Hepatocyte (in vitro differentiated cells): Measurements from ENCODE around the gene PDGFA. TPM values are rescaled to one million over a fixed set of nuclear protein-coding genes. Genes with fewer than 3 reads are reported as not detected.

Source experiments
- DNase-seq: peaks from one replicate; pipeline ENCODE4 v3.0.0-alpha.2; 2016; ENCODE audit warnings: low spot score
- H2AFZ ChIP-seq: fragments of 200-600 bp; sonication (generic); 2 replicates; pipeline ENCODE4 v1.6.0; 2016; ENCODE audit warnings: antibody characterized with exemption, mild to moderate bottlenecking
- H3K27ac ChIP-seq: fragments of 200-600 bp; sonication (generic); 2 replicates; pipeline ENCODE4 v1.5.1; 2016; ENCODE audit warnings: mild to moderate bottlenecking
- H3K27me3 ChIP-seq: fragments of 200-600 bp; sonication (generic); 2 replicates; pipeline ENCODE4 v1.6.1; 2016
- H3K36me3 ChIP-seq: fragments of 200-600 bp; sonication (generic); replicated peaks from 2 replicates; pipeline ENCODE4 v1.5.1; 2016; ENCODE audit warnings: low read depth; ENCODE audit not compliant: insufficient read depth
- H3K4me1 ChIP-seq: fragments of 200-600 bp; sonication (generic); 2 replicates; pipeline ENCODE4 v1.5.1; 2016; ENCODE audit warnings: mild to moderate bottlenecking, moderate library complexity; ENCODE audit not compliant: insufficient read depth
- H3K4me2 ChIP-seq: fragments of 200-600 bp; sonication (generic); 2 replicates; pipeline ENCODE4 v1.6.0; 2016
- H3K4me3 ChIP-seq: fragments of 200-600 bp; sonication (generic); 2 replicates; pipeline ENCODE4 v1.5.1; 2016; ENCODE audit warnings: mild to moderate bottlenecking
- H3K79me2 ChIP-seq: fragments of 200-600 bp; sonication (generic); 2 replicates; pipeline ENCODE4 v1.6.0; 2017; ENCODE audit warnings: mild to moderate bottlenecking
- H3K9me2 ChIP-seq: fragments of 200-600 bp; sonication (generic); replicated peaks from 2 replicates; pipeline ENCODE4 v1.6.0; 2017; ENCODE audit warnings: mild to moderate bottlenecking; ENCODE audit not compliant: insufficient read depth
- H3K9me3 ChIP-seq: fragments of 200-600 bp; sonication (generic); 2 replicates; pipeline ENCODE4 v1.5.1; 2016; ENCODE audit warnings: low read depth, mild to moderate bottlenecking
- H4K20me1 ChIP-seq: fragments of 200-600 bp; sonication (generic); 2 replicates; pipeline ENCODE4 v1.6.0; 2016; ENCODE audit warnings: mild to moderate bottlenecking; ENCODE audit not compliant: insufficient read depth, poor library complexity, severe bottlenecking
- EZH2 ChIP-seq: fragments of 200-600 bp; sonication (generic); IDR thresholded peaks from 2 replicates; pipeline ENCODE4 v1.6.1; 2016; ENCODE audit warnings: antibody characterized with exemption, mild to moderate bottlenecking, borderline replicate concordance
- EZH2phosphoT487 ChIP-seq: fragments of 200-600 bp; sonication (generic); IDR thresholded peaks from one replicate; pipeline ENCODE4 v1.6.1; 2018; ENCODE audit warnings: antibody characterized with exemption, mild to moderate bottlenecking, low read depth, moderate library complexity; ENCODE audit not compliant: unreplicated experiment, severe bottlenecking
- WGBS: methylation state at CpG from one replicate; pipeline ENCODE4 v1.1.6; 2016; ENCODE audit warnings: low lambda C conversion rate; ENCODE audit errors: missing lambda C conversion rate; 5-methylcytosine and 5-hydroxymethylcytosine counted together
- polyA plus RNA-seq: library from polyadenylated mRNA; unstranded; fragments of >200 nt; fragmentation: Nextera tagmentation; extraction: Ambion mirVana; gene quantifications from 2 replicates; pipeline ENCODE4 v1.2.1, GENCODE V29; 2016
- total RNA-seq: library from RNA; depleted of rRNA; stranded (reverse); fragments of >200 nt; gene quantifications from 2 replicates; pipeline ENCODE4 v1.2.3, GENCODE V29; 2014
- TF ChIP-seq, protein P1 (sequence below): fragments of 200-600 bp; sonication (generic); IDR thresholded peaks from 2 replicates; pipeline ENCODE4 v1.5.1; 2016; ENCODE audit warnings: antibody characterized with exemption, mild to moderate bottlenecking; ENCODE audit not compliant: poor library complexity

The PDGFA gene
- total and polyA plus RNA-seq, 2 experiments from 2014 or later = 30.7 to 63.1 TPM

DNA sequence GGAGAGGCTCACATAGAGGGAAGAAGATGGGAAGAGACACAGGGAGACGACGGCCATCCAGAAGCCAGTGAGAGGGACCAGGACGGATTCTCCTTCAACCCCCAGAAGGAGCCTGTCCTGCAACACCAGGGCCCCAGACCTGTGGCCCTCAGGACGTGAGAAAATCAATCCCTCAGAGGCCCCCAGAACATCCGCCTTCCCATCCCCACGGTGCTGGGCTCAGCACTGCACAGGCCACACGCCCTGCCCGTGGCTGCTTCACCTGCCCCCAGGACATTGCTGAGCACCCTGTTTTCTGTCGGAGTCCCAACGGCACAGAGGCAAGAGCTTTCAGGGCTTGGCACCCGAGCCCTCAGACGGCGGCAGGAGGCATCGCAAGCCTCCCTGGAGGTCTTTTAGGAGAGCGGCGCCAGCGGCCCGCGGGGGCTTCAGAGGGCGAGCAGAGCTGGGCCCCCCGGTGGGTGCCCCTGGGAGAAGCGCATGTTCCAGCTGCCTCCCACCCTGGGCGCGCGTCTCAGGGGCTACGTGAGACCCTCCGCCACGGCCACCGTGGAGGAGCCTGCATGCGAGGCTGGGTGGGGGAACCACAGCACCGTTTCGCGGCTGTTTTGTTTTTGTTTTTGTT, 42.8 kb downstream of the PDGFA start:
- Histone ChIP-seq H2AFZ (no peak overlapping the region), H3K79me2 (no peaks in the 10 kb centered on the region), H3K27me3 (no peaks in the 10 kb centered on the region), H4K20me1 (no peaks in the 10 kb centered on the region), H3K4me3 (no peak overlapping the region), H3K36me3 (no peaks in the 10 kb centered on the region), H3K4me1 (peaks cover 13% of the 10 kb centered on the region), H3K27ac (no peak overlapping the region), H3K9me3 (no peaks in the 10 kb centered on the region), H3K4me2 (no peak overlapping the region), H3K9me2 (no peaks in the 10 kb centered on the region)
- TF ChIP-seq EZH2phosphoT487 (no peak), EZH2 (no peak)
- DNase-seq = no peak
- 91% methylated on average over 33 of the region's 33 CpGs for WGBS

DNA sequence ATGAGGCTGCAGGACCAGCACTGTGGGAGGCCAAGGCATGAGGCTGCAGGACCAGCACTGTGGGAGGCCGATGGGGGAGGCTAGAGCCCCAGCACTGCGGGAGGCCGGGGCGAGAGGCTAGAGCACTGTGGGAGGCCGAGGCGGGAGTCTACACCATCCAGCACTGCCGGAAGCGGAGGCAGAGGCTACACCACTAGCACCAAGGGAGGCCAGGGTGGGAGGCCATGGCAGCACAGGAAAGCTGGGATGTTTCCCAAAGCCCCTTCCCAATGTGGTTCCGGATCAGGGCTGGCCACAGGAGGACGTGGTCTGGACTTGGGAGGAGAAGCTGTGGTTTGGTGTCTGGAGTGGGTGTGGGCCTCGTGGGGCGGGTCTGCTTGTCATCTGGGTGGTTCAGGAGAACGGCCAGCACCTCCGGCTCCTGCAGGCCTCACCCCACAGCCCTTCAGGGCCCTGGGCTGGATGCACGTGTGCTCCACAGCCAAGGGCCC, 43.6 kb downstream of the PDGFA start:
- H3K4me2 ChIP-seq = no peak overlapping the region
- peaks cover 17% of the 10 kb centered on the region for H3K4me1 ChIP-seq
- H3K9me2 ChIP-seq = no peaks in the 10 kb centered on the region
- no peak overlapping the region for H2AFZ ChIP-seq
- 97% methylated on average over 15 of the region's 15 CpGs for WGBS
- H3K27me3 ChIP-seq = no peaks in the 10 kb centered on the region
- H3K9me3 ChIP-seq = no peaks in the 10 kb centered on the region
- no peaks in the 10 kb centered on the region for H4K20me1 ChIP-seq
- H3K79me2 ChIP-seq = no peaks in the 10 kb centered on the region
- no peak overlapping the region for H3K4me3 ChIP-seq
- DNase-seq = no peak
- no peaks in the 10 kb centered on the region for H3K36me3 ChIP-seq
- TF ChIP-seq, protein P1, sequence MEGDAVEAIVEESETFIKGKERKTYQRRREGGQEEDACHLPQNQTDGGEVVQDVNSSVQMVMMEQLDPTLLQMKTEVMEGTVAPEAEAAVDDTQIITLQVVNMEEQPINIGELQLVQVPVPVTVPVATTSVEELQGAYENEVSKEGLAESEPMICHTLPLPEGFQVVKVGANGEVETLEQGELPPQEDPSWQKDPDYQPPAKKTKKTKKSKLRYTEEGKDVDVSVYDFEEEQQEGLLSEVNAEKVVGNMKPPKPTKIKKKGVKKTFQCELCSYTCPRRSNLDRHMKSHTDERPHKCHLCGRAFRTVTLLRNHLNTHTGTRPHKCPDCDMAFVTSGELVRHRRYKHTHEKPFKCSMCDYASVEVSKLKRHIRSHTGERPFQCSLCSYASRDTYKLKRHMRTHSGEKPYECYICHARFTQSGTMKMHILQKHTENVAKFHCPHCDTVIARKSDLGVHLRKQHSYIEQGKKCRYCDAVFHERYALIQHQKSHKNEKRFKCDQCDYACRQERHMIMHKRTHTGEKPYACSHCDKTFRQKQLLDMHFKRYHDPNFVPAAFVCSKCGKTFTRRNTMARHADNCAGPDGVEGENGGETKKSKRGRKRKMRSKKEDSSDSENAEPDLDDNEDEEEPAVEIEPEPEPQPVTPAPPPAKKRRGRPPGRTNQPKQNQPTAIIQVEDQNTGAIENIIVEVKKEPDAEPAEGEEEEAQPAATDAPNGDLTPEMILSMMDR = no peak
- TF ChIP-seq EZH2phosphoT487 = no peak
- H3K27ac ChIP-seq = no peak overlapping the region

DNA sequence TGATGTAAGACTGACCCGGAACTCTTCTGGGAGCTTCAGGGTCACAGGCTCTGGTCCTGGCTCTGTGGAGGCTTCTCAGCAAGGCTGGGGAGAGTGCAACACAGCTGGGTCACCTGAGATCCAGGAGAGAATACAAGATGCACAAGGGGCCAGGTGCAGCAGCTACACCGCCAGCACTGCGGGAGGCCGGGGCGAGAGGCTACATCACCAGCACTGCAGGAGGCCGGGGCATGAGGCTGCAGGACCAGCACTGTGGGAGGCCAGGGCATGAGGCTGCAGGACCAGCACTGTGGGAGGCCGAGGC, 44.3 kb downstream of the PDGFA start:
- TF ChIP-seq EZH2 (no peak), EZH2phosphoT487 (no peak)
- TF ChIP-seq, protein P1 = no peak
- Histone ChIP-seq H3K4me1 (peaks cover 10% of the 10 kb centered on the region), H3K79me2 (no peaks in the 10 kb centered on the region), H3K4me2 (no peak overlapping the region), H3K27me3 (no peaks in the 10 kb centered on the region), H3K36me3 (no peaks in the 10 kb centered on the region), H4K20me1 (no peaks in the 10 kb centered on the region), H3K9me2 (no peaks in the 10 kb centered on the region), H3K4me3 (no peak overlapping the region), H3K27ac (no peak overlapping the region), H2AFZ (no peak overlapping the region), H3K9me3 (no peaks in the 10 kb centered on the region)
- WGBS = over 99% methylated on average over 6 of the region's 7 CpGs
- no peak for DNase-seq

DNA sequence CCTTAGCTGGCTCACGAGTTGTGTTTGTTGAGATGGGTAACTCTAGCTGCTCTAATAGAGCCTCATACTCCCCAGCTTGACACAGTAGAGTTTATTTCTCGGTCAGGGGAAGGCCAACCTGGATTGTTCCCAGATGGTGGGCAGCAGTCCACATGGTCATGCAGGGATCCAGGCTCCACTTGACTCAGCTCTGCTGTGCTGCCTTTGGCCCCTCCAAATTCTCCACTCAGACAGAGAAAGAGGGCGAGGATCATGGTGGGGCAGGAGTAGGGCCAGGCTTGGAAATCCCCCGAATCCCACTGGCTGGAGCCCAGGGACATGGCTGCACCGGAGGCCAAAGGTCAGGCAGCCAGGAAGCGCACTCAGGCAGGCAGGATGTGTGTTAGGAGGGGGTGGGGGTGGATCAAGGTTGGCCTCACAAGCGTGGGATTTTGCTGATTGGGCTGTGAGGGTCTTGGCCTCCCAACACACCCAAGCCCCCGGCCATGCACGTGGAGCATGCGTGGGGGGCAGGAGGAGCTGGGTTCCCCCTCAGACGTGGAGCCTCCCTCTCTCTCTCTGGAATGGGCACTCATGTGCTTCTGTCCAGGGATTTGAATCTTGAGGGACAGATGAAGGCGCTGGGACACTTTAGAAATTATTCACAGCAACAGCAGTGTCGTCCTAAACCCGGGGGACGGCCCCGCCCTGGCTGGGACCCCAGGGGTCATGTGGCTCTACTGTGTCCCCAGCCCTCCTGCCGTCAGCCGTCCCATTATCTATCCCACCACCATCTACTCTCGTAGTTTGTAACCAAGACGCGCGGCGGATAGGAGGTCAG, 44.8 kb downstream of the PDGFA start:
- no peaks in the 10 kb centered on the region for H3K36me3 ChIP-seq
- H2AFZ ChIP-seq = no peak overlapping the region
- no peaks in the 10 kb centered on the region for H3K79me2 ChIP-seq
- TF ChIP-seq, protein P1 = no peak
- TF ChIP-seq EZH2 = no peak
- no peak for TF ChIP-seq EZH2phosphoT487
- no peak overlapping the region for H3K4me2 ChIP-seq
- DNase-seq = no peak
- no peaks in the 10 kb centered on the region for H3K9me3 ChIP-seq
- no peak overlapping the region for H3K27ac ChIP-seq
- no peaks in the 10 kb centered on the region for H3K27me3 ChIP-seq
- no peaks in the 10 kb centered on the region for H3K9me2 ChIP-seq
- no peak overlapping the region for H3K4me3 ChIP-seq
- peaks cover 10% of the 10 kb centered on the region for H3K4me1 ChIP-seq
- 95% methylated on average over 20 of the region's 23 CpGs for WGBS
- H4K20me1 ChIP-seq = no peaks in the 10 kb centered on the region
